ENCODE measurements around the gene COPS9.

Gene COPS9

GRCh38 chr2:240170354-240170735, 34.2 kb upstream of the COPS9 start:
- Histone ChIP-seq H3K9me2 (replicated peaks; ENCODE audit: low read depth, low read length) (no peaks in the 10 kb centered on the region), H3K27me3 (ENCODE audit: insufficient read depth, low read length, poor library complexity, severe bottlenecking) (no peaks in the 10 kb centered on the region), H2AFZ (ENCODE audit: low read length) (no peak overlapping the region), H4K20me1 (ENCODE audit: insufficient read depth, low read length, poor library complexity, severe bottlenecking) (no peaks in the 10 kb centered on the region), H3K9ac (ENCODE audit: low read depth, low read length, poor library complexity, severe bottlenecking) (no peak overlapping the region), H3K4me2 (ENCODE audit: low read depth, low read length, poor library complexity, severe bottlenecking) (no peak overlapping the region), H3K9me3 (ENCODE audit: insufficient read depth, low read depth, low read length) (peaks cover 11% of the 10 kb centered on the region; the same call in 1 of the 2 replicates), H3F3A (ENCODE audit: low read depth) (no peaks in the 10 kb centered on the region), H3K79me2 (ENCODE audit: insufficient read depth, low read length) (no peaks in the 10 kb centered on the region), H3K4me3 (ENCODE audit: low read length, poor library complexity, severe bottlenecking) (no peak overlapping the region), H3K36me3 (ENCODE audit: insufficient read depth, low read length) (no peaks in the 10 kb centered on the region), H3K4me1 (ENCODE audit: insufficient read depth, low read length, poor library complexity, severe bottlenecking) (no peaks in the 10 kb centered on the region)
- TF ChIP-seq, protein P1, sequence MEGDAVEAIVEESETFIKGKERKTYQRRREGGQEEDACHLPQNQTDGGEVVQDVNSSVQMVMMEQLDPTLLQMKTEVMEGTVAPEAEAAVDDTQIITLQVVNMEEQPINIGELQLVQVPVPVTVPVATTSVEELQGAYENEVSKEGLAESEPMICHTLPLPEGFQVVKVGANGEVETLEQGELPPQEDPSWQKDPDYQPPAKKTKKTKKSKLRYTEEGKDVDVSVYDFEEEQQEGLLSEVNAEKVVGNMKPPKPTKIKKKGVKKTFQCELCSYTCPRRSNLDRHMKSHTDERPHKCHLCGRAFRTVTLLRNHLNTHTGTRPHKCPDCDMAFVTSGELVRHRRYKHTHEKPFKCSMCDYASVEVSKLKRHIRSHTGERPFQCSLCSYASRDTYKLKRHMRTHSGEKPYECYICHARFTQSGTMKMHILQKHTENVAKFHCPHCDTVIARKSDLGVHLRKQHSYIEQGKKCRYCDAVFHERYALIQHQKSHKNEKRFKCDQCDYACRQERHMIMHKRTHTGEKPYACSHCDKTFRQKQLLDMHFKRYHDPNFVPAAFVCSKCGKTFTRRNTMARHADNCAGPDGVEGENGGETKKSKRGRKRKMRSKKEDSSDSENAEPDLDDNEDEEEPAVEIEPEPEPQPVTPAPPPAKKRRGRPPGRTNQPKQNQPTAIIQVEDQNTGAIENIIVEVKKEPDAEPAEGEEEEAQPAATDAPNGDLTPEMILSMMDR (conservative IDR thresholded peaks at IDR 0.05; ENCODE audit: low read length): no peak
- no peak for TF ChIP-seq EZH2phosphoT487 (IDR thresholded peaks at IDR 0.05; ENCODE audit: borderline replicate concordance)

DNA sequence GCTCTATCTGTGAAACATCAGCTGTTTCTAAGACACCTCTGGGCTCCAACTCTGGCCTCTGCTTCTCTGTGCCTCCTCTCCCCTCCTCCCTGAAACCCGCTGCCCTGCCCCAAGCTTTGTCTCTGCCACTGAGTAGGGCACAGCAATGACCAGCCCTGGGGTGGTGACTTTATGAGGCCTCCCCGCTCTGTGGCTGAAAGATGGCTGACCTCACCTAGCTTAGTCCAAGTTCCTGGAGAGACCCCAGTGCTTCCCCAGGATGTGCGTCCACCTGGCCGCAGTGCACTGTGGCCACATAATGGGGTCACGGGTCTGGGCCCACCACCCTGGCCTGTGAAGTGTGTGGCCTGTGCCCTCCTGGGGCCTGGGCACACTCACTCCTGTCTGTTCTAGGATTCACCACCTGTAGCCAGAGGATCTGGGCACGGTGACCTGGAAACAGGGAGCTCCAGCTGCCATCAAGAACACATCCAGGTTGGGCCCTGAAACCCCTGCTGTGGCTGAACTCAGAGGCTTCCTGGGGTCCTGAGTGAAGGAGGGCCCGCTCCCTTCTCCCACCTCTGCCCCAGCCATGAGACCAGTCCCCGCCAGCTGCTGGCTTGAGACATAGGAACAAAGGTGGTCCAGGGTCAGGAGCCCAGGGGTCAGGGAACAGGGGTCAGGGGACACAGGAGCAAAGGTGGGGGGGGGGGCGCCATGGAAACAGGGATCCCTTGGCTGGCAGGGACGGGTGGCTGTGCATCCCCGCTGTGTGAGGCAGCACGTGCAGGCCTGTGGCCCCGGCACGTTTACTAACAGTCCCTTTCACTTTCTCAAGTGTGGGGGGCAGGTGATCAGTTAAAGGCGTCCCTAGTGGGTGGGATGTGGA, 33.6 kb upstream of the COPS9 start:
- H2AFZ ChIP-seq (ENCODE audit: low read length): no peak overlapping the region
- no peaks in the 10 kb centered on the region for H4K20me1 ChIP-seq (ENCODE audit: insufficient read depth, low read length, poor library complexity, severe bottlenecking)
- no peaks in the 10 kb centered on the region for H3F3A ChIP-seq (ENCODE audit: low read depth)
- peaks cover 13% of the 10 kb centered on the region; the same call in 1 of the 2 replicates for H3K9me3 ChIP-seq (ENCODE audit: insufficient read depth, low read depth, low read length)
- no peaks in the 10 kb centered on the region for H3K4me1 ChIP-seq (ENCODE audit: insufficient read depth, low read length, poor library complexity, severe bottlenecking)
- H3K4me3 ChIP-seq (ENCODE audit: low read length, poor library complexity, severe bottlenecking): no peak overlapping the region
- no peak overlapping the region for H3K4me2 ChIP-seq (ENCODE audit: low read depth, low read length, poor library complexity, severe bottlenecking)
- no peaks in the 10 kb centered on the region for H3K27me3 ChIP-seq (ENCODE audit: insufficient read depth, low read length, poor library complexity, severe bottlenecking)
- H3K9ac ChIP-seq (ENCODE audit: low read depth, low read length, poor library complexity, severe bottlenecking): no peak overlapping the region
- no peaks in the 10 kb centered on the region for H3K79me2 ChIP-seq (ENCODE audit: insufficient read depth, low read length)
- no peaks in the 10 kb centered on the region for H3K9me2 ChIP-seq (replicated peaks; ENCODE audit: low read depth, low read length)
- TF ChIP-seq, protein P1 (conservative IDR thresholded peaks at IDR 0.05; ENCODE audit: low read length): no peak
- TF ChIP-seq EZH2phosphoT487 (IDR thresholded peaks at IDR 0.05; ENCODE audit: borderline replicate concordance): no peak
- H3K36me3 ChIP-seq (ENCODE audit: insufficient read depth, low read length): no peaks in the 10 kb centered on the region

DNA sequence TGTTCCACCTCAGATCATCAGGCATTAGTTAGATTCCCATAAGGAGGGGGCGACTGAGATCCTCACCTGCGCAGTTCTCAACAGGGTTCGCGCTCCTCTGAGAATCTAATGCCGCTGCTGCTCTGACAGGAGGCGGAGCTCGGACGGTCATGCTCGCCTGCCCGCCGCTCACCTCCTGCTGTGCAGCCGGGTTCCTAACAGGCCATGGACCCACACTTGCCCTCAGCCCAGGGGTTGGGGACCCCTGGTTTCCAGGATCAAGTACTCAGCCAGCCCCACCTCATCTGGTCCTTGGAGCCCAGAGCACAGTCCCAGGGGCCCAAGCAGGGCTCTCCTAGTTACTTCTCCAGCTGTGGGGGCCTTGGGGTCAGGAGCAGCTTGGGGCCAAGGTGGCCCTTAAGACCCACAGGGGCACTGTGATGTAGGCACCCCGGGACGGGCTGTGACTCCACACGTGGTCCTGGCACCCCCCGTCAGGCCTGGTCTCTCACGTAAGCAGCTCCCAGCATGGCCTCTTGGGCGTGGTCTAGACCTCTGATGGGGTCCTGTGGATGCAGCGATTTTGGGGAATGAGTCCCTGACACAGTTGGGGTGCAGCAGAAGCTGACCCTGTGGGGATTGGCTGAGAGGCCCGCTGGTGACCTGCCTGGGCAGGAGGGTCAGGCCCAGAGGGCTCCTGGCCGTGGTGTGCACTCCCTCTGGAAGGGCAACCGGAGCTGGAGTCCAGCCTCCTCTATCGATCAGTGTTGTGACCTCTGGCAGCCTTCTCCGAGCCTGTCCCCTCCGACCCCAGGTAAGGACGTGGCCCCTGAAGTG, 32.6 kb upstream of the COPS9 start:
- H3F3A ChIP-seq (ENCODE audit: low read depth): no peaks in the 10 kb centered on the region
- no peaks in the 10 kb centered on the region for H3K9me2 ChIP-seq (replicated peaks; ENCODE audit: low read depth, low read length)
- H4K20me1 ChIP-seq (ENCODE audit: insufficient read depth, low read length, poor library complexity, severe bottlenecking): no peaks in the 10 kb centered on the region
- H3K4me3 ChIP-seq (ENCODE audit: low read length, poor library complexity, severe bottlenecking): no peak overlapping the region
- no peak overlapping the region for H3K9ac ChIP-seq (ENCODE audit: low read depth, low read length, poor library complexity, severe bottlenecking)
- peaks cover 16% of the 10 kb centered on the region; the same call in 1 of the 2 replicates for H3K9me3 ChIP-seq (ENCODE audit: insufficient read depth, low read depth, low read length)
- H3K79me2 ChIP-seq (ENCODE audit: insufficient read depth, low read length): no peaks in the 10 kb centered on the region
- no peaks in the 10 kb centered on the region for H3K27me3 ChIP-seq (ENCODE audit: insufficient read depth, low read length, poor library complexity, severe bottlenecking)
- no peaks in the 10 kb centered on the region for H3K4me1 ChIP-seq (ENCODE audit: insufficient read depth, low read length, poor library complexity, severe bottlenecking)
- TF ChIP-seq, protein P1 (conservative IDR thresholded peaks at IDR 0.05; ENCODE audit: low read length): no peak
- no peak for TF ChIP-seq EZH2phosphoT487 (IDR thresholded peaks at IDR 0.05; ENCODE audit: borderline replicate concordance)
- no peak overlapping the region for H2AFZ ChIP-seq (ENCODE audit: low read length)
- no peak overlapping the region for H3K4me2 ChIP-seq (ENCODE audit: low read depth, low read length, poor library complexity, severe bottlenecking)
- no peaks in the 10 kb centered on the region for H3K36me3 ChIP-seq (ENCODE audit: insufficient read depth, low read length)
